Liver (tissue), 9 donors: ENCODE results near the gene CARD19. TPM values are rescaled to one million over a fixed set of nuclear protein-coding genes. Genes with fewer than 3 reads are reported as not detected.

Experiments
- DNase-seq: peaks from one replicate; pipeline ENCODE4 v3.0.0-alpha.2; 2017; ENCODE audit warnings: low spot score
- H3K27ac ChIP-seq, 2 donors: one replicate each; pipeline ENCODE4 v1.7.0; 2013; ENCODE audit warnings: inconsistent platforms in 2 of 2, low read length in 2 of 2, control low read depth in 1 of 2, low read depth in 1 of 2, mild to moderate bottlenecking in 1 of 2
- H3K27me3 ChIP-seq, 4 donors: one replicate each; pipeline versions ENCODE4 v1.6.1 to v1.7.0; 2013; ENCODE audit warnings: low read length in 3 of 4, inconsistent platforms in 1 of 4, mild to moderate bottlenecking in 1 of 4, moderate library complexity in 1 of 4; ENCODE audit not compliant: control insufficient read depth in 4 of 4, insufficient read depth in 4 of 4
- H3K36me3 ChIP-seq, 4 donors: one replicate each; pipeline versions ENCODE4 v1.6.1 to v1.7.0; 2013; ENCODE audit warnings: low read length in 3 of 4, mild to moderate bottlenecking in 3 of 4, low read depth in 1 of 4, moderate library complexity in 1 of 4; ENCODE audit not compliant: control insufficient read depth in 4 of 4, insufficient read depth in 3 of 4
- H3K4me1 ChIP-seq, 4 donors: one replicate each; pipeline versions ENCODE4 v1.6.1 to v1.7.0; 2013; ENCODE audit warnings: low read length in 3 of 4, mild to moderate bottlenecking in 3 of 4, moderate library complexity in 1 of 4; ENCODE audit not compliant: control insufficient read depth in 4 of 4, insufficient read depth in 4 of 4
- H3K4me3 ChIP-seq, 3 donors: one replicate each; pipeline versions ENCODE4 v1.6.1 to v1.7.0; 2013; ENCODE audit warnings: low read length in 3 of 3, control low read depth in 1 of 3, low read depth in 1 of 3, mild to moderate bottlenecking in 1 of 3
- H3K9ac ChIP-seq, 2 donors: one replicate each; pipeline ENCODE4 v1.7.0; 2013; ENCODE audit warnings: low read length in 2 of 2, mild to moderate bottlenecking in 2 of 2, moderate library complexity in 2 of 2, control low read depth in 1 of 2, low read depth in 1 of 2
- H3K9me3 ChIP-seq, 4 donors: one replicate each; pipeline versions ENCODE4 v1.6.1 to v1.7.0; 2013; ENCODE audit warnings: low read length in 3 of 4; ENCODE audit not compliant: control insufficient read depth in 4 of 4
- EGR1 ChIP-seq, 2 donors: IDR thresholded peaks; 2 replicates each; pipeline ENCODE4 v1.6.1; 2016 to 2018; ENCODE audit warnings: antibody characterized with exemption in 2 of 2, low read depth in 2 of 2
- FOXA1 ChIP-seq: IDR thresholded peaks from 2 replicates; pipeline ENCODE4 v1.6.1; 2016; ENCODE audit warnings: antibody characterized with exemption
- GABPA ChIP-seq, 2 donors: IDR thresholded peaks in 1 of 2; conservative IDR thresholded peaks in 1 of 2; 2 replicates each; pipeline ENCODE4 v1.6.1; 2016; ENCODE audit warnings: antibody characterized with exemption in 2 of 2, mild to moderate bottlenecking in 1 of 2, moderate library complexity in 1 of 2
- HNF4A ChIP-seq, 2 donors: conservative IDR thresholded peaks; 2 replicates each; pipeline ENCODE4 v1.6.1; 2016; ENCODE audit warnings: antibody characterized with exemption in 2 of 2, mild to moderate bottlenecking in 2 of 2
- HNF4G ChIP-seq: IDR thresholded peaks from 2 replicates; pipeline ENCODE4 v1.6.1; 2016; ENCODE audit warnings: antibody characterized with exemption
- JUND ChIP-seq, 2 donors: IDR thresholded peaks; 2 replicates each; pipeline ENCODE4 v1.6.1; 2016; ENCODE audit warnings: antibody characterized with exemption in 2 of 2
- SP1 ChIP-seq: IDR thresholded peaks from 2 replicates; pipeline ENCODE4 v1.6.1; 2018; ENCODE audit warnings: antibody characterized with exemption, mild to moderate bottlenecking
- TAF1 ChIP-seq: conservative IDR thresholded peaks from 2 replicates; pipeline ENCODE4 v1.6.1; 2016; ENCODE audit warnings: antibody characterized with exemption, mild to moderate bottlenecking
- ZBTB33 ChIP-seq: IDR thresholded peaks from 2 replicates; pipeline ENCODE4 v1.6.1; 2016; ENCODE audit warnings: antibody characterized with exemption
- whole genome bisulfite sequencing: extraction: QIAGEN DNeasy Blood & Tissue Kit; methylation state at CpG from one replicate; pipeline ENCODE4 v1.1.7; 2013; 5-methylcytosine and 5-hydroxymethylcytosine counted together
- polyA plus RNA-seq, 2 donors: library from polyadenylated mRNA; stranded (reverse) in 1 of 2; unstranded in 1 of 2; fragments of 200-250 nt in 1 of 2; fragments of >200 nt in 1 of 2; fragmentation: Nextera tagmentation in 1 of 2; extraction: Ambion mirVana in 1 of 2; gene quantifications; one replicate each; pipeline versions ENCODE4 v1.2.1 to v1.2.3, GENCODE V29; 2013 to 2015
- total RNA-seq, 2 donors: library from RNA; depleted of rRNA; stranded (reverse); fragments of >200 nt; gene quantifications; one replicate each; pipeline ENCODE4 v1.2.3, GENCODE V29; 2014
- TF ChIP-seq, protein P1 (sequence below): fragments of 150-350 bp; IDR thresholded peaks from 2 replicates; pipeline ENCODE4 v1.5.1; 2017; ENCODE audit warnings: improper control_type of control experiment, low read depth, low read length; ENCODE audit not compliant: missing input control
- TF ChIP-seq, protein P2 (sequence below): IDR thresholded peaks from 2 replicates; pipeline ENCODE4 v1.6.1; 2016; ENCODE audit warnings: antibody characterized with exemption
- donor health status: healthy.
- donor health status: healthy.
- donor health status: healthy.
- donor health status: healthy.
- donor health status: healthy.

Gene CARD19
- total and polyA plus RNA-seq, 4 donors, result 13.0 to 18.2 (median 16.3) TPM

- TF ChIP-seq, protein P1, sequence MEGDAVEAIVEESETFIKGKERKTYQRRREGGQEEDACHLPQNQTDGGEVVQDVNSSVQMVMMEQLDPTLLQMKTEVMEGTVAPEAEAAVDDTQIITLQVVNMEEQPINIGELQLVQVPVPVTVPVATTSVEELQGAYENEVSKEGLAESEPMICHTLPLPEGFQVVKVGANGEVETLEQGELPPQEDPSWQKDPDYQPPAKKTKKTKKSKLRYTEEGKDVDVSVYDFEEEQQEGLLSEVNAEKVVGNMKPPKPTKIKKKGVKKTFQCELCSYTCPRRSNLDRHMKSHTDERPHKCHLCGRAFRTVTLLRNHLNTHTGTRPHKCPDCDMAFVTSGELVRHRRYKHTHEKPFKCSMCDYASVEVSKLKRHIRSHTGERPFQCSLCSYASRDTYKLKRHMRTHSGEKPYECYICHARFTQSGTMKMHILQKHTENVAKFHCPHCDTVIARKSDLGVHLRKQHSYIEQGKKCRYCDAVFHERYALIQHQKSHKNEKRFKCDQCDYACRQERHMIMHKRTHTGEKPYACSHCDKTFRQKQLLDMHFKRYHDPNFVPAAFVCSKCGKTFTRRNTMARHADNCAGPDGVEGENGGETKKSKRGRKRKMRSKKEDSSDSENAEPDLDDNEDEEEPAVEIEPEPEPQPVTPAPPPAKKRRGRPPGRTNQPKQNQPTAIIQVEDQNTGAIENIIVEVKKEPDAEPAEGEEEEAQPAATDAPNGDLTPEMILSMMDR, result no peak
- TF ChIP-seq TAF1, result no peak
Observed at GRCh38 chr9:93082841-93083411, 13.1 kb upstream of the CARD19 start (continued).

DNA sequence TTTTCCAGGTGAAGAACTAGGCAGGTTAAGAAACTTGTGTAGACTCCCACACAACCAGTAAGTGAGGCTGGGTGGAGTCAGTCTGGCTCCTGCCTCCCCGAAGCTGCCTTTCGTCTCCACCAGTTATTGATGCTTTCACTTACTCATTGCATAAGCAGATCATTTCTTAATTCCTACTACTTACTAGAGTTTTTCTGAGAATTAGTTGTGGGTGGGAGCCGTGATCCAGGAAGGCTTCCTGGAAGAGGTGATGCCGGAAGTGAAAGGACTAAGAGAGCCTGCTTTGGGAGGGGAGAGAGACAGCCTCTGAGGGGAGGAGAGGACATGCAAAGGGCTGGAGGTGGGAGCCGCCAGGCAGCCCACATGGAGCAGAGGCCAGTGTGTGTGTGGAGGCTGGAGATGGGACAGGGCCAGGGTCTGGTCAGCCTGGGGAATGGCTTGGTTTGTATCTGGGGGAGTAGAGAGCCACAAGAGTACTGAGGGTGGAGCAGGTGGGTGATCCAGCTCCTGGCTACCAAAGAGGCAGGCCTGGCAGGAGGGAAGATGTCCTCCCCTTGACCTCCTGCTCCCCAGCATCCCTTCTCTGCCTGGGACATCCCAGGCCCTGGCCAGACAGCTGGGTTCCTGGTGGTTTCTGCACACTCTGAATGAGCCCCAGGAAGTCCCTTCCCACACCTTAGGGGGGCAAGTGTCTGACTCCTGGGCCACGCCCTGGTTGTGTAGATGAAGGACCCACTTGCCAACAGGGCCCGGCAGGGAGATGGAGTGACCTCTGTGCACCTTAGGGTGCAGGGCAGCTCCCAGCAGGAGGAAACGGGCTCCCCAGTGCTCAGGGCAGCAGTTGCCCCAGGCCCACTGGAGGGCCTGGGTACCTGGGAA, 12.2 kb upstream of the CARD19 start:
- TF ChIP-seq SP1, result no peak
- TF ChIP-seq, protein P1, result no peak
- TF ChIP-seq FOXA1, result no peak
- TF ChIP-seq ZBTB33, result no peak
- TF ChIP-seq EGR1 (IDR thresholded peaks at IDR 0.05; ENCODE audit: low read depth in 2 of 2), result no peak
- TF ChIP-seq, protein P2, sequence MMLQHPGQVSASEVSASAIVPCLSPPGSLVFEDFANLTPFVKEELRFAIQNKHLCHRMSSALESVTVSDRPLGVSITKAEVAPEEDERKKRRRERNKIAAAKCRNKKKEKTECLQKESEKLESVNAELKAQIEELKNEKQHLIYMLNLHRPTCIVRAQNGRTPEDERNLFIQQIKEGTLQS, result no peak
- no peak for TF ChIP-seq GABPA (IDR thresholded peaks at IDR 0.05 in 1 of 2, conservative IDR thresholded peaks at IDR 0.05 in 1 of 2)
- no peak for TF ChIP-seq JUND (IDR thresholded peaks at IDR 0.05)
- 92% methylated on average over 8 of the region's 8 CpGs for WGBS
- Histone ChIP-seq H3K27me3 (no peaks in the 10 kb centered on the region), H3K27ac (no peak overlapping the region), H3K4me1 (no peaks in the 10 kb centered on the region), H3K4me3 (no peak overlapping the region), H3K9me3 (peaks cover 0 to 2% (median 0%) of the 10 kb centered on the region in 4 donors), H3K36me3 (peaks cover 0 to 9% (median 0%) of the 10 kb centered on the region in 4 donors), H3K9ac (no peak overlapping the region)
- no peak for DNase-seq

DNA sequence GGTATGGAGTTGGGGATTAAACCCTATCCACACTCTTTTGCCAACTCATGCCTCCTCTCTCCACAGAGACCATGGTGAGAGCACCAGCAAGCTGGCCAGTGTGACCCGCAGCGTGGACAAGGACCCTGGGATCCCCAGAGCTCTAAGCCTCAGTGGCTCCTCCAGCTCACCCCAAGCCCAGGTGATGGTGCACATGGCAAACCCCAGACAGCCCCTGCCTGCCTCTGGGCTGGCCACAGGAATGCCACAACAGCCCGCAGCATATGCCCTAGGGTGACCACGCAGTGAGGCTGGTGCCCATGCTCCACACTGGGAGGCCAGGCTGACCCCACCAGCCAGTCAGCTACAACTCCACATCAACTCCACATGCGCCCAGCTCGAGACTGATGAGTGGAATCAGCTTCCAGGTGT, 11.5 kb upstream of the CARD19 start:
- H3K4me1 ChIP-seq, result no peaks in the 10 kb centered on the region
- WGBS, result 96% methylated on average over 6 of the region's 6 CpGs
- H3K36me3 ChIP-seq, result peaks cover 0 to 7% (median 0%) of the 10 kb centered on the region in 4 donors
- no peak overlapping the region for H3K4me3 ChIP-seq
- TF ChIP-seq HNF4A (conservative IDR thresholded peaks at IDR 0.05), result no peak
- no peak for TF ChIP-seq ZBTB33
- no peak for TF ChIP-seq HNF4G
- no peak for TF ChIP-seq GABPA (IDR thresholded peaks at IDR 0.05 in 1 of 2, conservative IDR thresholded peaks at IDR 0.05 in 1 of 2)
- H3K9ac ChIP-seq, result no peak overlapping the region
- H3K27me3 ChIP-seq, result no peaks in the 10 kb centered on the region
- H3K27ac ChIP-seq, result no peak overlapping the region
- peaks cover 0 to 2% (median 0%) of the 10 kb centered on the region in 4 donors for H3K9me3 ChIP-seq
- peak; percentile 27 for DNase-seq
